ENCODE data around the gene CUEDC1.
A peak's percentile ranks its signal among the peaks of the same experiment; 100 is the strongest.

The CUEDC1 gene

GRCh38 chr17:57892820-57893595 is 62.2 kb downstream of the CUEDC1 start:
- no peak for DNase-seq

DNA sequence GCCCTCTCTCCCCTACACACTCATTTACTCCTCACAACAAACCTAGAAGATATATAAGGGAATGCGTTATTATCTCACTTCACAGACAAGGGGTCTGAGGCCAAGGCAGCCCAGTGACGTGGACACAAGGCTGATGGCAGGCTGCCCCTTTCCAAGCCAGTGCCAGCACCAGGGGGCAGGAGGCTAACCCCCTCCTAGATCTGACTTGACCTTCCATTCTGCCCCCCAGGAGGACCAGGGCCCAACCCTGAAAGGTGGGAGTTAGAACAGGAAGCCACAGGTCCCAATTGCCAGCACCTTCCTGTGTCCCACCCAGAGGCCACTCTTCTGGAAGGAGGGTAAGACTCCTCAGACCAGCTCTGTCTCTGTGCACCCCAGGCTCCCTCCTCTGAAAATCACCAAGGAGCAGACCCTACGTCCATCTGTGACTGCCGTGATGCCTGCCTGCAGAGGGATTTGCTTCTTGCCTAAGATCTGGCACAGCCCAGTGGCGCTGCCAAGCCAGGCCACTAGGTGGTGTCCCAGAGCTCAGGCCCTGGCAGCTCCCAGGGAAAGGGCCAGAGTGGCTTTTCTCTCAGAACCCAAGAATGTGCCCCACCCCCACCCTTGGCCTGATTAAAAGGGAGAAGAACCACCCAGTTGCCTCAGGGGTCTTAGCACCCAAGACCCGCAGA is 62.9 kb downstream of the CUEDC1 start:
- DNase-seq = peak; percentile 82 to 86

DNA sequence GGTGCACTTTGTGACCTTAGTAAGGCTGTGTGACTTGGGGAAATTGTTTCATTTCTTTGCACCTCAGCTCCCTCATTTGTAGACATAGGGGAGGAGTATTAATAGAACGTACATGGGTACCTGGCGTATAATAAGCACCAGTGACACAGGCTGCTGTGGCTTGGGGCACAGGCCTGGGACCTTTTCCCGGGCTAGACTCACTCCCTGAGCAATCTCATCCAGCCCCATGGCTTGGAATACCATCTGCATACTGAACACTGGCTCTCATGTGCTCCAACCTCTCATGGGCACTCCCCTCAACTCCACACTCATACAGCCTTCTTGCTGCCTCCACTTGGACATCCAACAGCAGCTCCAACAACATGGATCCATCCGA is 64.4 kb downstream of the CUEDC1 start:
- DNase-seq = no peak

DNA sequence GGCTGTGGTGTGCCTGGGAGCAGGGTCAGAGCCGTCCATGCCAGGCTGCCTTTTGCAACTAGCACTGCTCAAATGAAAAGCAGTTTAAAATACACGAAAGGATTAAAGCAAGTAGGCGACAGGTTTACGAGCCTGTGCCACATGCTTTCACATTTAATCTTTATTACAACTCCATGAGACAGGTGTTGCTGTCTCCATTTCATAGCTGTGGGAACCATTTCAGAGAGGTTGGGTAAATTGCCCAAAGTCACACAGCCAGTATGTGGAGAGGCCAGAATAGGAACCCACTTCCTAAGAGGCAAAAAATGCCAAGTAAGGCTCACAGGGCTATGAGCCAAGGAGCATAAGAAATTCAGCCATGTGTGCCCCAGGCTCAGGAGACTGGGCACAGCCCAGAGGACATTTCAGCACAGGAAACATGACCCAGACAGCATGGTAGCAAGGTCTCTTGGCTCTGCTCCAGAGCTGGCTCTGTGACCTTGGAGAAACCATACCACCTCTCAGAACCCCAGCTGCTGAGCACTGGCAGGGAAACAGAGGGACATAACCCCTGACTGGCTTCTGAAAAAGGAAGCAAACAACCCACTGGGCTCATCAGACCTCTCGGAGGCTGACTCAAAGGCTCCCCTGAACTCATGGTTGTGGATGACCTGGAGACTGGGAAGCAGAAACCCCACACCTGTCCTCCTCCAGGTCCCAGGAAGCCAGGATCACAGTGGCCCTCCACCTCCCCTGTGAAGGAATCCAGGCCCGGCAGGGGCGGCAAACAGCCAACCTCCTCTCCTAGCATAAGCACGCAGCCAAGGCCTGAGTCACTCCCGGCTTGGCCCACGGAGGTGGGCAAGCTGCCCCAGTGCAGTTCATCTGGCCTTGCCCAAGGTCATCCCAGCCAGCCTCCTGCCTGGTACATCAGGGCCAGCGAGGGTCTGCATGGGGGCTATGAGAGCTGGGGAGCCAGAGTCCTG is 65.0 kb downstream of the CUEDC1 start:
- DNase-seq = no peak

DNA sequence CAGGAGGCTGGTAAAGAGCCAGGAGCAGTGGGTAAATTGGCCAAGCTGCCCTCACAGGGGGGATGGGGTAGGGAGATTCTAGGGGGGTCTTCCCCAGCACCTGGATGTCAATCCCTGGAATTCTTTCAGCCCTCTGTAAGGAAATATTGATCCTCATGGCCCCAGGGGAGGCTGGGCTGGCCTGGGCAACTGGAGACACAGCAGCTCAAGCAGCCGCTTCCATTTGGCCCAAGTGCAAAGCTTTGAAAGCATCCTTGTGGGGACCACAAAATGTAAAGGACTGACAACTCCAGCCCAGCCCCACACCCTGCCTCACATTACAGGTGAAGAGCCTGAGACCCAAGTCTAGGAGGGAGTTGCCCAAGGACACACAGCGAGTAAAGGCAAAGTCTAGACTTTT is 66.0 kb downstream of the CUEDC1 start:
- no peak for DNase-seq

- DNase-seq = no peak
These were observed 66.6 kb downstream of the CUEDC1 start for GRCh38 chr17:57888311-57889216.

DNA sequence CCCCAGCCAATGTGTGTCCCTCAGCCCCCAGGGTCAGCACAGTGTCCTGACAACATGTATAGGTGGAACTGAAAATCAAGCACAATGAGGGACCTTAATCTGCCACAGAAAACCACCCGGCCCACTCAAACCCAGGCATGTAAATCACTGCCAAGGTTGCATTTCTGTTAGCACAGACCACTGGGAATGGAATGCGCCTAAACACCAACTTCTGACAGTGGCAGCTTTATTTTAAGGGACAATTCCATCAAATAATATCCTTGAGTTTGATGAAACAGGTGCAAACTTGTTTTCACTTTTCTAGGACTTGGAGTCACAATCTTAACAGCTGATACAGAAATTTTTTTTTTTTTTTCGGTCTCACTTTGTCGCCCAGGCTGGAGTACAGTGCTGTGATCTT is 68.1 kb downstream of the CUEDC1 start:
- DNase-seq = no peak

- no peak for DNase-seq
These were observed 69.2 kb downstream of the CUEDC1 start for GRCh38 chr17:57886020-57886419.

GRCh38 chr17:57885148-57885915 is 69.9 kb downstream of the CUEDC1 start:
- DNase-seq = no peak

DNA sequence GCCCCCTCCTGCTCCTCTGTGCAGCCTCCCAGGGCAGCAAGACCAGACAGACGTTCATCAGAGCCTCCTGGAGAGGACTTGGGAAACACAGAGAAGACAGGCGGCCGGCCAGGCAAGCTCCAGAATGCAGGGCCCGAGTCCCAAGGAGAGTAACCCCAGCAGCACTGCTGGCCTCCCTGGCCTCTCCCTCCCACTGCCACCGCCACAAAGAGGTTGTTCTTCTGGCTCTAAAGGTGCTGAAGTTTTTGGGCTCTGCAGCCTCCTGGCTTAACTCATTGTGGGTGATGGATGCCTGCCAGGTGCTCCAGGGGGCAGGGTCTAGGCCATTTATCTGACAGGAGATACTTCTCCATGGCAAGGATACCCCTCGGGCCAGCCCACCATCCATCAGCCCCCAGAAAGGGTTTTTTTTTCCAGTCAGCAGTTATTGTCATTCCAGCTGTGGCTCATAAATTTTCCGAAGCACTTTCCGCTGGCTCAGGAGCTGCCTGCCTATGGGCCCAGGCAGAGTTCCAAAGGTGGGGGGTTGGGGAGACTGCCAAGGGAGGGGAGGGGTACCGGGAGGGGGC is 73.3 kb downstream of the CUEDC1 start:
- no peak for DNase-seq

DNA sequence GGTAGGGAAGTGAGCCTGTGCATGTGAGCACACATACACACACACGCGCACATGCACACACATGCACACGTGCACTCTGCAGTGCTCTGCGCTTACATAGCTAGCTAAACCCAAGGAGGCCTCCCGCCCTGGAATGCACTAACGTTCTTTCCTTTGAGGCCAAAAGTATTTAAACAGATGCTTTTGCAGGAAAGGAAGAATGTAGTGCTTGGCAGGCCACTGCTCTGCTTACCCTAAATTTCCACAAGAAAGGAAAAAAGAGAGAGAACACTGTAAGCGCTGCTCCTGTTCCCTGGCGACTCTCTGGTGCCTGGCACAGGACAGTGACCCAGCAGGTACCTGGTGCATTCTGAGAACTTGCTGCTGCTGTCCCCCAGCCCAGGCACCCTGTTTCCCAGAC is 74.1 kb downstream of the CUEDC1 start:
- no peak for DNase-seq

GRCh38 chr17:57880086-57880456 is 75.1 kb downstream of the CUEDC1 start:
- peak; percentile 10 to 25 for DNase-seq

GRCh38 chr17:57879437-57880085 is 75.7 kb downstream of the CUEDC1 start:
- no peak for DNase-seq

- DNase-seq = no peak
These were observed 77.3 kb downstream of the CUEDC1 start for GRCh38 chr17:57877803-57878377.

GRCh38 chr17:57876866-57877237 is 78.4 kb downstream of the CUEDC1 start:
- no peak for DNase-seq

DNA sequence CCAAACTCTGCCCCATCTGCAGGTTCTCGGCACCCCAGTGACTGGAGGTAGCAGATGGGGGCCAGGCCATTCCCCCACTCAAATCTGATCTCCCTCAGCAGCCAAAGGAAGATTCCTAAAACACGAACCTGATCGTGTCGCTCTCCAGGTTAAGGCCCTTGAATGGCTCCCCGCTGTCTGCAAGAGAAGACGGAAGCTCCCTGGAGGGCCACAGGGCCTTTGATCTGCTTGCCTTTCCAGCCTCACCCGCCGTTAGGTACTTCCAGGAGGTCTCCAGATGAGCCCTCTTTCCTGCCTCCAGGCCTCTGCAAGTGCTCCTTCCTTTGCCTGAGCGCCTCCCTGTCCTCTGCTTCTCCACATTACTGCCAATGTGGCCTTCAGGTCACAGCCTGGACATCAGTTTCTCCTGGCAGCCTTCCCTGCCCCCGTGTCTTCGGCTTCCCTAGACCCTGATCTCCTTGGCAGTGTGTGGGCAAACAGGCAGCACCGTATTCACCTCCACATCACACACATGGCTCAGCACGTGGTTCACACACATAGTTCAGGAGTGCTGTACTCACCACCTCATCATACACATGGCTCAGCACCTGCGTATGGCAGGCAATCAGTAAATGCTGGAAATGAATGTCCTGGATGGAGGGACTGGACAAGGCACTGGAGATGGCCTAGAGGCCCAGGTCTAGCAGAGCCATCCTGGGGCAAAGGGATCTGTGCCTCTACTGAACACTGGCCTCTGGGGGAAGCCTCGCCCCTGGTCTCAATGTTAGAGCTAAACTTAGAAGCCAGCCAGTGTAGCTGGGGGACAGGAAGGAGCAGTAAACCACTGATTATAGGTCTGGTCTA is 79.0 kb downstream of the CUEDC1 start:
- no peak for DNase-seq

DNA sequence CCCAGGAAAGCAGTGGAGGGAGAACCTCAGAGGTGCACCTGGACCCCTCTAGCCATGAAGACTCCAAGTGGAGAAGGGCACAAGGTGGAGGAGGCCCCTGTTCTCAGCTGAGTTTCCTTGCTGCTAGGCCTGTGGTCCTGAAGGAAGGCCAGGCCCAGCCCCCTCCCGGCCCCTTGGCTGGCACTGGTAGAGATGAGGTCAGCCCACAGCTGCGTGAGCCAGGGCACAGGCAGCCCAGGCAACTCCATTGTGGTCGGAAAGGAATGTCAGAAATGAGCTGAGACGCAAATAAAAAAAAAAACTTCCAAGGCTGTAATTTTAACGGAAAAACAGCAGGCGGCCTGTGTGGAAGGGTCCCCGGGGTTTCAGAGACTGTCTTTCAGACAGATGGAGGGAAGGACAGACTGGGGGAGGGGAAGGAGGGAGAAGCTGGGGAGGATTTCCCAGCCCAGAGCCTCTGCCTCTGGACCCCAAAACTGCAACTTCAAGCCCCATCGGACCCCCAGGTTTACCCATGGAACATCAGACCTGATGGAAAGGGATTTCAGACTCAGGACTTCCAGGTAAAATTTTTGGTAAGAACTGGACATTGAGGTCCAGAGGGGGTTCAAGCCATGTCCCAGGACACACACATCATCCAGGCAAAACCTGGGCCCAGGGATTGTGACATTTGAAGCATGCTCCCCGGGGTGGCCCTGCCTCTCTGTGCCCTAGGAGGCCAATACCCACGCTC is 79.8 kb downstream of the CUEDC1 start:
- no peak for DNase-seq

GRCh38 chr17:57874434-57875289 is 80.5 kb downstream of the CUEDC1 start:
- peak; percentile 16 to 26 for DNase-seq
